Prostate gland (tissue), 2 donors: ENCODE measurements around the gene DAB1. TPM values are rescaled to one million over a fixed set of nuclear protein-coding genes. Genes with fewer than 3 reads are reported as not detected.

Source experiments
- DNase-seq: peaks from one replicate; pipeline ENCODE4 v3.0.0-alpha.2; 2019; ENCODE audit warnings: low spot score
- H3K27ac ChIP-seq, 2 donors: fragments of 200-600 bp; sonication (generic); 2 replicates each; pipeline ENCODE4 v1.5.1; 2017 to 2019
- H3K27me3 ChIP-seq: fragments of 200-600 bp; sonication (generic); replicated peaks from 2 replicates; pipeline ENCODE4 v1.5.1; 2019; ENCODE audit not compliant: insufficient read depth
- H3K36me3 ChIP-seq, 2 donors: fragments of 200-600 bp; sonication (generic); 1 replicate in 1 of 2; 2 replicates in 1 of 2; pipeline versions ENCODE4 v1.5.1 to v1.8.1; 2017 to 2019
- H3K4me1 ChIP-seq: fragments of 200-600 bp; sonication (generic); replicated peaks from 2 replicates; pipeline ENCODE4 v1.5.1; 2019
- H3K4me3 ChIP-seq, 2 donors: fragments of 200-600 bp; sonication (generic); 2 replicates each; pipeline ENCODE4 v1.5.1; 2017 to 2019
- H3K9me3 ChIP-seq: fragments of 200-600 bp; sonication (generic); 2 replicates; pipeline ENCODE4 v1.5.1; 2017
- CTCF ChIP-seq, 4 experiments: fragments of 200-600 bp in 2 of 4; fragments of 450-650 bp in 2 of 4; sonication (generic) in 2 of 4; IDR thresholded peaks; 1 replicate in 3 of 4; 2 replicates in 1 of 4; pipeline ENCODE4 v1.5.1; 2016 to 2019; ENCODE audit warnings: antibody characterized with exemption in 4 of 4, mild to moderate bottlenecking in 2 of 4, moderate library complexity in 2 of 4
- POLR2A ChIP-seq: fragments of 450-650 bp; IDR thresholded peaks from one replicate; pipeline ENCODE4 v1.6.1; 2016; ENCODE audit warnings: antibody characterized with exemption, mild to moderate bottlenecking
- POLR2AphosphoS5 ChIP-seq: sonication (generic); formaldehyde crosslinking; IDR thresholded peaks from one replicate; pipeline ENCODE4 v1.6.1; 2017; ENCODE audit warnings: antibody characterized with exemption
- WGBS: methylation state at CpG from one replicate; pipeline ENCODE4 v1.1.5; 2018; 5-methylcytosine and 5-hydroxymethylcytosine counted together
- intact Hi-C: fragments of 100-400 bp; cut with DNase I; formaldehyde crosslinking; loops from one replicate; pipeline ENCODE4 v1.14.2; 2022
- total RNA-seq, 2 donors: library from RNA; depleted of rRNA; stranded (reverse); fragments of >200 nt; gene quantifications; one replicate each; pipeline ENCODE4 v1.1.0, GENCODE V29; 2016

The DAB1 gene
- total RNA-seq, 2 donors from 2014 or later, result 0.64 to 3.6 TPM

- Histone ChIP-seq H3K27ac (no peak overlapping the region), H3K9me3 (no peaks in the 10 kb centered on the region), H3K4me3 (no peak overlapping the region), H3K36me3 (no peaks in the 10 kb centered on the region), H3K4me1 (no peaks in the 10 kb centered on the region), H3K27me3 (no peaks in the 10 kb centered on the region)
- intact Hi-C loops, result loop anchor here (10.0 kb wide), 1 partner anchor 227 kb away; no protein-coding TSS in a partner anchor
- TF ChIP-seq POLR2A (no peak), CTCF (IDR thresholded peaks at IDR 0.05) (no peak), POLR2AphosphoS5 (no peak)
- DNase-seq, result no peak
- WGBS, result 78% methylated on average over 1 of the region's 1 CpG
These were observed 362.5 kb downstream of the DAB1 start for GRCh38 chr1:57061369-57061768.

DNA sequence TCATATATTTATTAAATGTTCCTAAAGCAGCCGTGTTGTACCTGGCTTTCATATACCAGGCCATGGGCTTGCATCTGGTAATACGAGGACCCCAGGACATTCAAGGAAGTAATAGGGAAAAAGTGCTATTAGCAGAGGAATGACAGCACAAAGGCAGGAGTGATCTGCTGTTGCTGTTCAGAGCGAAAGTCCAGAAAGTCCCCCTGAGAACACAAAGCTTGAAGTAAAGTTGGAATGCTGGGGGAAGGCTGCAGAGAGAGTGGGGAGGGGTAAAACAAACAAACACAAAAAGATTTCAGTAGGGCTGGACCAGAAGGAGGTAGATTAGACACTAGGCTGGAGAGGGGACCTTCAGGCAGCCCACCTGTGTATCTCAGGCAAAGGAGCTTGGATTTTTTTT lies 363.4 kb downstream of the DAB1 start:
- no peaks in the 10 kb centered on the region for H3K4me1 ChIP-seq
- no peak for DNase-seq
- 86% methylated on average over 3 of the region's 3 CpGs for whole genome bisulfite sequencing
- intact Hi-C loops, result loop anchor here (10.0 kb wide), 1 partner anchor 226 kb away; no protein-coding TSS in a partner anchor
- H3K9me3 ChIP-seq, result no peaks in the 10 kb centered on the region
- H3K4me3 ChIP-seq, result no peak overlapping the region
- H3K36me3 ChIP-seq, result no peaks in the 10 kb centered on the region
- H3K27me3 ChIP-seq, result no peaks in the 10 kb centered on the region
- TF ChIP-seq POLR2A, result no peak
- no peak overlapping the region for H3K27ac ChIP-seq

- H3K27ac ChIP-seq, result no peak overlapping the region
- H3K27me3 ChIP-seq, result no peaks in the 10 kb centered on the region
- no peak for TF ChIP-seq CTCF (IDR thresholded peaks at IDR 0.05)
- TF ChIP-seq POLR2AphosphoS5, result no peak
- no peak for TF ChIP-seq POLR2A
- H3K36me3 ChIP-seq, result no peaks in the 10 kb centered on the region
- H3K9me3 ChIP-seq, result no peaks in the 10 kb centered on the region
- intact Hi-C loops, result no loop called here
- H3K4me3 ChIP-seq, result no peak overlapping the region
- DNase-seq, result no peak
- no peaks in the 10 kb centered on the region for H3K4me1 ChIP-seq
- 95% methylated on average over 6 of the region's 6 CpGs for WGBS
These were observed 365.0 kb downstream of the DAB1 start for GRCh38 chr1:57058652-57059501.

DNA sequence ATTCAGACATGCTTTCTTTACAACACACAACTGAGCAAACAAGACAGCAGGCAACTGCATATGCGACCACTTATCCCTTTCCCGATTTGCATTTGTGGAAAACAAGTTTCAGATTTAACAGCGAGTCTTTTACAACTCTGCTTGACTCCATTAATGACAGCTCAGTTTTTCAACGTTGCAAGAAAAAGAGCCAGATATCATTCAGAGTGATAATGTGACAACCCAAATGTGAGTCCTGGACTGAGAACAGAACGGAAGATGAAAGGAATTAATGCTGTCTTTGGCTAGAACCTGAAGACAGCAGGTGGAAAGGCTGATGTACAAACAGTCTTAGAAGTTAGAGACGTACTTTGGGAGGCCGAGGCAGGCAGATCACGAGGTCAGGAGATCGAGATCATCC lies 375.0 kb downstream of the DAB1 start:
- no peak overlapping the region for H3K4me3 ChIP-seq
- no peak overlapping the region for H3K27ac ChIP-seq
- no peaks in the 10 kb centered on the region for H3K9me3 ChIP-seq
- intact Hi-C loops, result no loop called here
- H3K36me3 ChIP-seq, result no peaks in the 10 kb centered on the region
- 63% methylated on average over 9 of the region's 9 CpGs for WGBS
- TF ChIP-seq CTCF (IDR thresholded peaks at IDR 0.05) (no peak), POLR2AphosphoS5 (no peak), POLR2A (no peak)
- no peaks in the 10 kb centered on the region for H3K4me1 ChIP-seq
- DNase-seq, result no peak
- H3K27me3 ChIP-seq, result no peaks in the 10 kb centered on the region

DNA sequence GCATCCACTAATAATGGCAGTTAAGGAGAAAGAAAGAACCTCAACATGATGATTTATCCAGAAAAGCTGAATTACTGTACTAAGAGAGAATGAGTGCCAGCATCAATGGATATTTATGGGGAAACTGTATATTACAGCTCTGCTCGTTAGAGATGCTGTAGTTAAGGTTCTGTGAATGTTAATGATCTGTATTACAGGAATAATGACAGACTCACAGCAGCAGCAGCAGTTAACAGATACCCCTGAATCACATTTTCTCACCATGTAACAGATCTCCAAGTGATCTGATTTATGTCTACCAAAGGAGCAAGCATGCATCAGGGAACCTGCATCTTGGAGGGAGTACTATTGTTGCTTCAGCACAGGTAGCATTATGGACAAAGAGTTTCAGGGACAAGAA lies 377.4 kb downstream of the DAB1 start:
- no peaks in the 10 kb centered on the region for H3K36me3 ChIP-seq
- WGBS, result 32% methylated on average over 1 of the region's 1 CpG
- no peaks in the 10 kb centered on the region for H3K4me1 ChIP-seq
- H3K27me3 ChIP-seq, result no peaks in the 10 kb centered on the region
- TF ChIP-seq POLR2A, result no peak
- no peak for TF ChIP-seq POLR2AphosphoS5
- no peak for TF ChIP-seq CTCF (IDR thresholded peaks at IDR 0.05)
- H3K9me3 ChIP-seq, result no peaks in the 10 kb centered on the region
- intact Hi-C loops, result no loop called here
- no peak for DNase-seq
- H3K4me3 ChIP-seq, result no peak overlapping the region
- no peak overlapping the region for H3K27ac ChIP-seq
